Loucy (cell line): ENCODE measurements around the gene LTBP1.

Experiments used
- EZH2phosphoT487 ChIP-seq: fragments of 200-600 bp; IDR thresholded peaks from 2 replicates; pipeline ENCODE4 v1.6.1; 2018; ENCODE audit warnings: antibody characterized with exemption, mild to moderate bottlenecking, moderate library complexity, borderline replicate concordance
- TF ChIP-seq, protein P1 (sequence below): fragments of 200-600 bp; sonication (generic); conservative IDR thresholded peaks from 2 replicates; pipeline ENCODE4 v1.5.1; 2014; ENCODE audit warnings: mild to moderate bottlenecking, antibody characterized with exemption, low read length

DNA sequence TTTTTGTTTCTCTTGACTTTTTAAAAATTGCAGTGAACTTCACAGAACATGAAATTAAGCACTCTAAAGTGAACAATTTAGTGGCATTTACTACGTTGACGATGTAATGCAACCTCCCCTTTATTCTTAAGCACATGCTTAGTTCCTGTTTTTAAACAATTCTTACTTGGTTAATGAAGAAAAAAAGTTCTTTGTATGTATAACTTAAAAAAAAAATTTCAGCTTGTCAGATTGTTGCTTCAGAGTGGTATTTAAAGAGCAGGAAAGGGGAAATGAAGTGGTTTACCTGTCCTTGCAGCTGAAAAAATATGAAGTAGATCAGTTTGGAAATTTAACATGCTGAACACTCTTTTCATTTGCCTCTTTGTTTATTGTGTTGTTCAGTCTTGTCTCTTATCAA, 434.0 kb downstream of the LTBP1 start:
- TF ChIP-seq, protein P1, sequence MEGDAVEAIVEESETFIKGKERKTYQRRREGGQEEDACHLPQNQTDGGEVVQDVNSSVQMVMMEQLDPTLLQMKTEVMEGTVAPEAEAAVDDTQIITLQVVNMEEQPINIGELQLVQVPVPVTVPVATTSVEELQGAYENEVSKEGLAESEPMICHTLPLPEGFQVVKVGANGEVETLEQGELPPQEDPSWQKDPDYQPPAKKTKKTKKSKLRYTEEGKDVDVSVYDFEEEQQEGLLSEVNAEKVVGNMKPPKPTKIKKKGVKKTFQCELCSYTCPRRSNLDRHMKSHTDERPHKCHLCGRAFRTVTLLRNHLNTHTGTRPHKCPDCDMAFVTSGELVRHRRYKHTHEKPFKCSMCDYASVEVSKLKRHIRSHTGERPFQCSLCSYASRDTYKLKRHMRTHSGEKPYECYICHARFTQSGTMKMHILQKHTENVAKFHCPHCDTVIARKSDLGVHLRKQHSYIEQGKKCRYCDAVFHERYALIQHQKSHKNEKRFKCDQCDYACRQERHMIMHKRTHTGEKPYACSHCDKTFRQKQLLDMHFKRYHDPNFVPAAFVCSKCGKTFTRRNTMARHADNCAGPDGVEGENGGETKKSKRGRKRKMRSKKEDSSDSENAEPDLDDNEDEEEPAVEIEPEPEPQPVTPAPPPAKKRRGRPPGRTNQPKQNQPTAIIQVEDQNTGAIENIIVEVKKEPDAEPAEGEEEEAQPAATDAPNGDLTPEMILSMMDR: no peak
- no peak for TF ChIP-seq EZH2phosphoT487
